Tibial artery (tissue), 4 donors: ENCODE data around the gene COMMD8.

ENCODE experiments used
- DNase-seq, 2 donors: peaks; one replicate each; pipeline ENCODE4 v3.0.0-alpha.2; 2019
- H3K27ac ChIP-seq, 2 donors: fragments of 200-600 bp; sonication (generic) in 1 of 2; 1 replicate in 1 of 2; 2 replicates in 1 of 2; pipeline ENCODE4 v1.5.1; 2018 to 2019; ENCODE audit warnings: mild to moderate bottlenecking in 1 of 2
- H3K27me3 ChIP-seq, 2 donors: fragments of 200-600 bp; sonication (generic) in 1 of 2; one replicate each; pipeline versions ENCODE4 v1.5.1 to v1.6.0; 2016 to 2019
- H3K36me3 ChIP-seq, 3 donors: fragments of 200-600 bp; sonication (generic) in 2 of 3; one replicate each; pipeline ENCODE4 v1.5.1; 2016 to 2019; ENCODE audit warnings: mild to moderate bottlenecking in 2 of 3
- H3K4me1 ChIP-seq, 4 donors: fragments of 200-600 bp; sonication (generic) in 2 of 4; 1 replicate in 3 of 4; 2 replicates in 1 of 4; pipeline ENCODE4 v1.5.1; 2016 to 2019
- H3K4me3 ChIP-seq, 2 donors: fragments of 200-600 bp; sonication (generic) in 1 of 2; 1 replicate in 1 of 2; 2 replicates in 1 of 2; pipeline ENCODE4 v1.5.1; 2018 to 2019; ENCODE audit warnings: mild to moderate bottlenecking in 2 of 2
- H3K9me3 ChIP-seq, 3 donors: fragments of 200-600 bp; sonication (generic) in 1 of 3; one replicate each; pipeline ENCODE4 v1.5.1; 2016 to 2019
- CTCF ChIP-seq, 2 experiments: fragments of 200-600 bp in 1 of 2; fragments of 450-650 bp in 1 of 2; IDR thresholded peaks; one replicate each; pipeline ENCODE4 v1.5.1; 2017 to 2019; ENCODE audit warnings: antibody characterized with exemption in 2 of 2, mild to moderate bottlenecking in 1 of 2, moderate library complexity in 1 of 2
- intact Hi-C: fragments of 100-400 bp; cut with DNase I; formaldehyde crosslinking; loops from one replicate; pipeline ENCODE4 v1.15.0; 2023; ENCODE audit warnings: low total_unique reads

COMMD8 gene

GRCh38 chr4:47483745-47484144 lies 20.2 kb upstream of the COMMD8 start:
- H3K4me3 ChIP-seq, result no peak overlapping the region
- no peaks in the 10 kb centered on the region for H3K36me3 ChIP-seq
- intact Hi-C loops, result no loop called here
- H3K9me3 ChIP-seq, result no peaks in the 10 kb centered on the region
- peaks cover 0 to 15% (median 4%) of the 10 kb centered on the region in 4 donors for H3K4me1 ChIP-seq
- H3K27me3 ChIP-seq, result no peaks in the 10 kb centered on the region
- no peak for TF ChIP-seq CTCF (IDR thresholded peaks at IDR 0.05)
- DNase-seq, result no peak
- H3K27ac ChIP-seq, result peak overlapping the region; percentile 82 to 91

GRCh38 chr4:47482326-47482725 lies 18.8 kb upstream of the COMMD8 start:
- no peaks in the 10 kb centered on the region for H3K9me3 ChIP-seq
- no peak overlapping the region for H3K27ac ChIP-seq
- no peak for DNase-seq
- H3K36me3 ChIP-seq, result no peaks in the 10 kb centered on the region
- TF ChIP-seq CTCF (IDR thresholded peaks at IDR 0.05), result no peak
- intact Hi-C loops, result loop anchor here (1.0 kb wide), 1 partner anchor 18 kb away; no protein-coding TSS in a partner anchor
- H3K4me3 ChIP-seq, result no peak overlapping the region
- H3K27me3 ChIP-seq, result no peaks in the 10 kb centered on the region
- peaks cover 0 to 15% (median 2%) of the 10 kb centered on the region in 4 donors for H3K4me1 ChIP-seq

GRCh38 chr4:47478804-47479203 lies 15.3 kb upstream of the COMMD8 start:
- Histone ChIP-seq H3K9me3 (no peaks in the 10 kb centered on the region), H3K4me3 (no peak overlapping the region), H3K4me1 (peaks cover 0 to 2% (median 0%) of the 10 kb centered on the region in 4 donors), H3K27me3 (no peaks in the 10 kb centered on the region), H3K36me3 (no peaks in the 10 kb centered on the region), H3K27ac (no peak overlapping the region)
- no peak for DNase-seq
- no peak for TF ChIP-seq CTCF (IDR thresholded peaks at IDR 0.05)
- intact Hi-C loops, result no loop called here

- Histone ChIP-seq H3K4me3 (no peak overlapping the region), H3K4me1 (no peaks in the 10 kb centered on the region), H3K27me3 (no peaks in the 10 kb centered on the region), H3K9me3 (no peaks in the 10 kb centered on the region), H3K27ac (no peak overlapping the region), H3K36me3 (no peaks in the 10 kb centered on the region)
- intact Hi-C loops, result no loop called here
- no peak for DNase-seq
- no peak for TF ChIP-seq CTCF (IDR thresholded peaks at IDR 0.05)
Observed at GRCh38 chr4:47475411-47475810, 11.9 kb upstream of the COMMD8 start.

- Histone ChIP-seq H3K27me3 (no peaks in the 10 kb centered on the region), H3K4me3 (no peak overlapping the region), H3K36me3 (no peaks in the 10 kb centered on the region), H3K27ac (no peak overlapping the region), H3K9me3 (no peaks in the 10 kb centered on the region), H3K4me1 (no peaks in the 10 kb centered on the region)
- no peak for TF ChIP-seq CTCF (IDR thresholded peaks at IDR 0.05)
- DNase-seq, result no peak
- intact Hi-C loops, result no loop called here
Observed at GRCh38 chr4:47474799-47475198, 11.3 kb upstream of the COMMD8 start.

GRCh38 chr4:47473141-47473750 lies 9.7 kb upstream of the COMMD8 start:
- TF ChIP-seq CTCF (IDR thresholded peaks at IDR 0.05), result no peak
- Histone ChIP-seq H3K4me1 (no peaks in the 10 kb centered on the region), H3K4me3 (no peak overlapping the region), H3K9me3 (no peaks in the 10 kb centered on the region), H3K27ac (no peak overlapping the region), H3K27me3 (no peaks in the 10 kb centered on the region), H3K36me3 (no peaks in the 10 kb centered on the region)
- intact Hi-C loops, result no loop called here
- no peak for DNase-seq
